GM19463 (cell line): ENCODE measurements around the gene ERFE.

Experiments used
- ATAC-seq: cut with Tn5 transposase; IDR thresholded peaks from one replicate; pipeline ENCODE4 v1.9.1; 2021; ENCODE audit warnings: mild to moderate bottlenecking, moderate library complexity; ENCODE audit not compliant: unreplicated experiment

Gene ERFE

GRCh38 chr2:238155051-238155760 lies 3.6 kb upstream of the ERFE start:
- ATAC-seq, result no peak

DNA sequence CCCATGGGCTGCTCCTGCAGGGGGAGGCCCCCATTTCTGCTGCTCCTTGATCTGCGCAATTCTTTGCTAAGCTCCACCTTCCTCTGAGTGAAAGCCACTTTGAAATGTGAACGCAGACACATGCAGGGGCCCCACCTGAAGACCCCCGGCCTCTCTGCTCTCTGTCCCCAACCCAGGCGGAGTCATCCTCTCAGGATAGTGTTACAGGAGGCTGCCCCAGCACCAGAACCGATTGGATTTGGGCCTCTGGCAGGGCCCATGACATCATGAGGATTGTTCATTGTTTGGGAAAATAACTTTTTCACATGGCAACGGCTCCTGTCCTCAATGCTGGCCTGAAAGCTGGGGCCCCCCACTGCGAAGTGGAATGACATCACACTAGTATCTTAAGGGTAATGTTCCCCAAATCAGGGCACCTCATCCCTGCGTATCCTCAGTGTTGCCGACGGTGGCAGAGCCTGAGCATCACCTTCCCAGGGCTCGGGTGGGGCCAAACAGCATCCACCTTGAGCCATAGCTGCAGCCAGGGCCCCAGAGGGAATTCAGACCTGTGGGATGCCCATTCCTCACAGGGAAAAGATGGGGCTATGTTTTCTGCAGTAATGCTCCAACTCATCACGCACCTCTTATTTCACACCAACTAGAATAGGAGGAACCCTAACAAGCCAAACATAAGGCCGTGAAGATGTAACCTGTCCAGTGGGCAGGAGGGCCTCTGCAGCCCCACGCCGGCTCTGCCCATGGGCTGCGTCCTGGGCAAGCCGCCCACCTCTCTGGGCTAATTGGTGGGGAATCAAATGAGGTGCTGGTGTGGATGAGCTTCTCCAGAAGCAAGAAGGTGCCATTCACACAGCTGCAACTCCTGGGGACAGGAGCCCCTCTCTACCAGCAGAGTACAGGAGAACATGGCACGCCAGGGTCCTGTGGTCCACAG lies 2.7 kb upstream of the ERFE start:
- ATAC-seq, result no peak

- ATAC-seq, result no peak
These were observed 1.2 kb upstream of the ERFE start for GRCh38 chr2:238157506-238158017.

DNA sequence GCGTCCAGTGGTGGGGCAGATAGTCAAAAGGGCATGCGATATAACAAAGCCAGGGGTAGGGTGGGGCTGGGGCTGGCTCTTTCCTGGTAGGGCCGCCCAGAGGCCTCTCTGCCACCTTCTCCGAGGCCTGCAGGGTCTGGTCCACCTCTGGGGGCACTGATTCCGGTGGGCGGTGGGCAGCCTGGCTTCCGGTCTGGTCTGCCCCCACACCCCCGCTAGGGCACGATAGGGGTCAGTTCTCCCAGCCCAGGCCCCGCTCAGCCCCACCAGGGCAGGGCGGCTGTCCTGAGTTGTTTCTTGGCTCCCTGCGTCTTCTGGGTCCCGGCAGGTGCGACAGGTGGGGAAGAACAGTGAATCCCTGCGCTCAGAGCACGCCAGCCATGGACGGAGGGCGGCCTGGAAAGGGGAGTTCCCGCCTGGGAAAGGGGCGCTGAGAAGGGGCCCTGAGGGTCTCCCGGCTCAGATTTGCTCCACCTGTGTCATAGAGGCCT lies 707 bp upstream of the ERFE start:
- no peak for ATAC-seq

GRCh38 chr2:238159071-238159539 lies 335 bp downstream of the ERFE start:
- no peak for ATAC-seq

GRCh38 chr2:238159661-238160205 lies 963 bp downstream of the ERFE start:
- no peak for ATAC-seq

DNA sequence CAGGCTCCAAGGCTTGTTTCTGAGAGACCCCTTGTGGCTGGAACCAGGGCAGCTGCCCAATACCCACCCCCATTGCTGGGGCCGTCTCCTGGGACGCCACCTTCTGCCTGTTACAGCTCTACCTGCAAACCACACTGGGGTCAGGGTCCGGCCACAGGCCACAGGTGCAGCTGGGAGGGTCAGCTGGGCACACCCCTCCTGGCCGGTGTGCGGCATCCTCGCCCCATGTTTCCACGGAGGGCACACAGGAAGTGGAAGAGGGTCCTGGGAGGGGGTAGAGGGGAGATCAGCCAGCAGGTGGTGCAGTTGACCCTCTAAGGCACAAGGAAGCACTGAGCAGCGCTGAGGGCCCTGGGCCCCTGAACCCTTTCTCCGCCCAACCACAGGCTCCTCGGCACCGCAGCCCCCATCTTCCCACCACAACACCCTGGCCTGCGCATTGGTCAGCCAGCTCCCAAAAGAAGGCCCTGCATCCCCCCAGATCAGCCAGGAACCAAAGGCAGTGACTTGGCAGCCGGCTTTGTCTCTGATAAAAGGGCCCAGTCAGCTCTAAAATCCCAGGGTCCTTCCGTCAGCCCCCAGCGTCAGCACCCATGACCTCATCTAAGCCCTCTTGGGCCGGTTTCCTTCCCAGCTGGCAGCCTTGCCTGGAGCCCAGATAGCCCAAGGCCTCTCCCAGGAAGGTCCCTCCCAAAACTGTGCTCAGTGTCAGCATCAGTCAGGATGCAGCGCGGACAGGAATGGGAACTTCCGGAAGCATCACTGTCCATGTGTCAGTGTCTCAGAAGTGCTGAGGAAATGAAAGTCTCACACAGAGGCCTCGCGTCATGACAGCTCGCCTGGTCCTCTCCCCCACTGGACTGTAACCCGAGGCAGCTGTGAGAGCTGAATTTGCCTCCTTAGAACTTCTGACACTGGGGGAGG lies 1.7 kb downstream of the ERFE start:
- no peak for ATAC-seq

DNA sequence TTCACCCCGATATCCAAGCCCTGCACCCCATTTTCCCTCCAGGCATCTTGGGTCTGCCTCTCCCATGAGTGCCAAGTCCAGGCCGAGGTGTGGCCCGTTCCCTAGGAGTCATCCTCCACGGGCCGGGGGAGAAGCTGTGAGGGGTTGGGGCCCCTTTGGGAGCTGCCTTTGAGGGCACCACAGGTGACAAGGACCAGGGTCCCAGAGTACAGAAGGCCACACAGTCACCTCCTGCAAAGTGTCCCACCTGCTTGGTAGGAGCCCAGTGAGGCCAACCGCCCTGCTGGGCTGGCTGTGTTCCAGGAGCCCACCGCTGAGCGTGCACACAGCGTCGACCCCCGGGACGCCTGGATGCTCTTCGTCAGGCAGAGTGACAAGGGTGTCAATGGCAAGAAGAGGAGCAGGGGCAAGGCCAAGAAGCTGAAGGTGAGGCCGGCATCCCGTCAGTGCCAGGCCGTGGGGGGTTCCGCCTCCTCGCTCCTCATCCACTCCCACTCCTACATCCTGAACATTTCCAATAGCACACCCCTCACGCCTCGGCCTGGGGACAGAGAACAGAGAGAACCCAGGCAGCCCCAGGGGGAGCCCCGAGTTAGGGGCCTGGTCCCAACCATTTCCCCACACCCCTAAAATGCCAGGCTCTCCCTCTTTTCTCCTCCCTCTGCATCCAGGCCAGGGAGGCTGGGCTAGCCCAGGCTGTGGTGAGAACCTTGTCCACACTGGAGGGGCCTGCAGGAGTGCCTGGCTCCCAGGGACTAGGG lies 2.7 kb downstream of the ERFE start:
- ATAC-seq, result no peak

DNA sequence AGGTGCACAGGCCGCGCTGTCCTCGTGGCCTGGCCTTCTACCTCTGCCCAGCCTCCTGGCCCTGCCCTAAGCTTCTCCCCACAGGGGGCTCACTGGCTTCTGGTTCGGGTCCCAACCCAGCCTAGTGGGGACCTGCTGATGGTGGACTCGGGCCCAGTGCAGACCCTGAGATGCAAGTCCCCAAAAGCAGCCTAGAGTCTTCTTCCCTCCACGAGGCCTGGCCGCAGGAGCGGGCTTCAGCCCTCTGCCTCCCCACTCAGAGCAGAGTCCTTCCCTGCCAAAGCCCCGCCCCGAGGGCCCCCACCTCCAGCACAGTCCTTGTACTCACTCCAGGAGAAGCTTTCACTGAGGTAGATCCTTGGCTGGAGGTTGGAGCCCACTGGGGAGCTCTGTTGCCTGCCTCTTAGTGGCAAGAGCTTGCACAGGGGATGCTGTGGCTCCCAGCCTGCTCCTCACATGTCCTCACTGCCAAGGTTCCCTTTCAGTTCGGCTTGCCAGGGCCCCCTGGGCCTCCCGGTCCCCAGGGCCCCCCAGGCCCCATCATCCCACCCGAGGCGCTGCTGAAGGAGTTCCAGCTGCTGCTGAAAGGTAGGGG lies 3.6 kb downstream of the ERFE start:
- no peak for ATAC-seq

DNA sequence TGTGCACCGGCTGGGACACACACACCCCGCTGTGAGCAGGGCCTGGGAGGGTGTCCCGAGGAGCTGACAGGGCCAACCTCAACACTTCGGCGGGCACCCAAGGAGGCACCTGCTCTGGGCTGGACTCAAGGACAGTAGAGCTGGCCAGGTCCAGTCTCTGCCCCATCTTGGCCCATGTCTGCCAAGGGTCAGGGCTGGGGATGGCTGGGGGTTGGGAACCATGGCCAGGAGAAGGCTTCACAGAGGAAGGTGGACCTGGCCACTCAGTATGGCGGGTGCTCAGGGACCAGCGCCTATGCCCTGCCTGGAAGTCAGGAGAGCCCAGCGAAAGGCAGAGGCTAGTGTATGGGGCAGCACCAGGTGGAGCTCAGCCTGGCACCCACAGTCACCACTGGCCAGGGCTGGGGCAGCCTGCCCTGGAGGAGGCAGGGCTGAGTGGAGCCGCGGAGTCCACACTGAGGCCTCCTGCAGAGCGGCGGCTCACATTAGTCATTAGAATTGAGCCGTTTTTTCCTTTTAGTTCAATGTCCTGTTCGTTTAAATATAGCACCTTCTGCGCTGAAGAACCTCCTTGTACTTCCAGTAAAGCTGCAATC lies 4.2 kb downstream of the ERFE start:
- no peak for ATAC-seq

DNA sequence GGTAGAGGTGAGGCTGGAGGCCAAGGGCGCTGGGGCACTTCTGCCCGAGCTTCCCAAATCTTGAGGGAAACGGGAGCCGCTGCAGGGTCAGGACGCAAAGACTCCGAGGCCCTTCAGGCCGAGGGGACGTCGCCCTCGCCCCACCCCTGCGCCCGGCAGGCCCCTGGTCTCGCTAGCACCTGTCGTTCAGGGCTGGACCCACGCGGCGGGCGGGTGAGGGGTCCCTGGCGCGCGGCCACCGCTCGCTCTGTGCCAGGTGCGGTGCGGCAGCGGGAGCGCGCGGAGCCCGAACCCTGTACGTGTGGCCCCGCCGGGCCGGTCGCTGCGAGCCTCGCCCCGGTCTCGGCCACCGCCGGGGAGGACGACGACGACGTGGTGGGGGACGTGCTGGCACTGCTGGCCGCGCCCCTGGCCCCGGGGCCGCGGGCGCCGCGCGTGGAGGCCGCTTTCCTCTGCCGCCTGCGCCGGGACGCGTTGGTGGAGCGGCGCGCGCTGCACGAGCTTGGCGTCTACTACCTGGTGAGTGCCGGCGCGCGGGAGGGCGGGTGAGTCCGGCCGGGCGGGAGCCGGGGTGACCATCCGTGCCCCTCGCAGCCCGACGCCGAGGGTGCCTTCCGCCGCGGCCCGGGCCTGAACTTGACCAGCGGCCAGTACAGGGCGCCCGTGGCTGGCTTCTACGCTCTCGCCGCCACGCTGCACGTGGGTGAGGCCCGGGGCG lies 4.9 kb downstream of the ERFE start:
- ATAC-seq, result no peak

DNA sequence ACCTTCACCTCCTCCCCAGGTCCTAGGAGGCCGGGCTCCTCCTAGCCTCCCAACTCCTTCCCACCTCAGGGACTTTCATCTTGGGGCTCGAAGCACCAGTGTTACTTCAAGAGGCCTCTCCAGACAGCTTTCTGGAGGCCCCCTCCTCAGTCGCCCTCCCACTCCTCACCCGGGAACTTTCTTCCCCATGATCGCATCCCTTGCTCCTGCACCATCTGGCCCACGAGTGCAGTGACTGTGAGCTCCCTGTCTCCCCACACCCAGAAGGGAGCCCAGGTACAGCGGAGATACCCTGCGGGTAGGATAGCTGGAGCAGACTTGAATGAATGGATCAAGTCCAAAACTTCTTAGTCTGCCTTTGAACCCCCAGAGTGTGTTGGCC lies 6.1 kb downstream of the ERFE start:
- no peak for ATAC-seq

- no peak for ATAC-seq
These were observed 6.6 kb downstream of the ERFE start for GRCh38 chr2:238165288-238165921.

GRCh38 chr2:238166391-238167343 lies 7.9 kb downstream of the ERFE start:
- no peak for ATAC-seq

- no peak for ATAC-seq
These were observed 8.6 kb downstream of the ERFE start for GRCh38 chr2:238167344-238167715.

GRCh38 chr2:238167761-238168160 lies 9.0 kb downstream of the ERFE start:
- no peak for ATAC-seq
